Measurements from ENCODE around the gene VAV2.

The VAV2 gene

DNA sequence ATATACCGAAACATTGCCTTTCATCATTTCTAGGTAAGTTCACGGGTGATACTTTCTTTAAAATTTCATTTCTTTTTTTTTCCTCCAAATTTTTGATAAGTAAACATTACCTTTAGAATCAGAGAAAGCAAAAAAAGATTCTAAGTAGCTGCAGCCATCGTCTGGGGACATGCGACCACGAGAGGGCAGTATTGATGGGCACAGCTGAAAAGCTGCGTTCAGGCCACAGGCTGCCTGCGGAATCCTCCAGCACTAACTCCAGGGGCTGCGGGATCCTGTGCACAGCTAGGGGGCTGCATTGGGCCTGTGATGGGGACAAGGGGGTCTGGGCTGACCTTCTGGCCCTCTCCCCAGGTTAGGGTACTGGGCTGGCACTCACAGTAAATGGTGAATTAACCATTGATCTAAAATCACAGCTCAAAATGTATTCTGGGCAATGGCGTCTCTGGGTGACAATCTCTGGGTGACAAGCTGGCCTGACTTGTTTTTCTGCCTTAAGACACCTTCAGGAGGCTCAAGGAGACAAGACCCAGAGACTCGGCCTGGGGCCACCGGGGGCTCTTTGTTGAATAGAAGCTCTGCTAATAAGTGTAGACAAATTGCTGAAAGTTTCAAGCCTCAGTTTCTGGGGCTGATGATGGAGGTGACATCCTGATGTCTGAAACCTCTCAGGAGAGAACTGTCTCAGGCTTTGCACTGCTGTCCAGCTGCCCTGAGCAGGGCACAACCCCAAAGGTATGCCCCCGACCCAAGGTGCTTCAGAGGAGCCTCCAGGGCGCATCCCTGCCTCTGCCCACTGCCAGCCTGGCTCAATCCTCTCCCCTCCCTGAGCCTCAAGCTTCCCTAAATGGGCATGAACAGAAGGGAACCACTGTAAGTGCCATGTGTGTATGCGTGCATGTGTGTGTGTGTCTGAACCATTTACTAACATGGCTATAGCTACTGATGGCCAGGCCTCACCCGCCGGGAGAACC, 209.7 kb downstream of the VAV2 start:
- DNase-seq (ENCODE audit: low read depth), result peak; percentile 66
- no peak overlapping the region for H3K4me3 ChIP-seq (ENCODE audit: low read length)
- TF ChIP-seq CTCF (IDR thresholded peaks at IDR 0.05; ENCODE audit: insufficient read depth, low read depth, low read length, missing control alignments), result peak; percentile 86

DNA sequence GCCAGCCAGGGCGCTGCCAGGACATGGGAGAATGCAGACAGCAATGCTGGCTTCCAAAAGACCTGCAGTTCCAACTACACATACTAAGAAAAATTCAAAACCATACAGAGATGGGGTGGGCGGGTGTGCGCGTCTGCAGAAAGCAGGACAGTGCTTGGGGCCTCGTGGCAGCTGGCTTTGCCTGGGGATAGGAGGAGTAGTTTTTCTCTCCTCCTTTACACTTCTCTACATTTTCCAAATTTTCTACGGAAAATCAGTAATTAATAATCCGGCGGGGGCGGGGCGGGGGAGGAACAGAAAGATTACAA, 210.3 kb downstream of the VAV2 start:
- TF ChIP-seq CTCF (IDR thresholded peaks at IDR 0.05; ENCODE audit: insufficient read depth, low read depth, low read length, missing control alignments), result no peak
- no peak for DNase-seq (ENCODE audit: low read depth)

GRCh38 chr9:133780962-133781827, 210.9 kb downstream of the VAV2 start:
- no peak overlapping the region for H3K4me3 ChIP-seq (ENCODE audit: low read length)
- no peak for TF ChIP-seq CTCF (IDR thresholded peaks at IDR 0.05; ENCODE audit: insufficient read depth, low read depth, low read length, missing control alignments)
- DNase-seq (ENCODE audit: low read depth), result no peak

More for the DNA sequence above, 210.3 kb downstream of the VAV2 start:
- H3K4me3 ChIP-seq (ENCODE audit: low read length), result no peak overlapping the region

DNA sequence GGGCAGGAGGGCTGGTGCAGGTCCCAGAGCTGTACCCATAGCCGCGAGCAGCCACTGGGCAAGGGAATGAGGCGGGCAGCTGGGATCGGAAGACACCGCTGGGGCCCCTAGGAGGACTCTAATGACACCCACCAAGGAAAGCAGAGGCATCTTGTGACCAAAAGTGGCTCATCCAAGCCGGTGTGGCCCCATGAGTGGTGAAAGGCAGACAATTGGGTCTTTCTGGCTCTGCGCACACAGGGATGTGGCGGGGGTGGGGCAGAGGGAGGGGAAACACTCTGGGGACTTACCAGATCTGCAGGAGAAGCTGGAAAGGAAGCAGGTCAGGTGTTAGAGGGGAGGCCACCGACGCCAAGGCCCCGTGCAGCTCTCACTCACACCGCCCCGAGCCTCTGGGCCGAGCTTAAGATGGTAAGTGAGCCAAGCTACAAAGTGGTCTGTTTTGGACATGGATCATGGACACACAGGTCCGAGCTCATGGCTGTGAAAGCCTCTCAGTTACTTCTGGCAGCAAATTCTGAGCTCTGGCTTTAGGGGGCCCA, 211.6 kb downstream of the VAV2 start:
- no peak for DNase-seq (ENCODE audit: low read depth)
- TF ChIP-seq CTCF (IDR thresholded peaks at IDR 0.05; ENCODE audit: insufficient read depth, low read depth, low read length, missing control alignments), result no peak
- no peak overlapping the region for H3K4me3 ChIP-seq (ENCODE audit: low read length)

DNA sequence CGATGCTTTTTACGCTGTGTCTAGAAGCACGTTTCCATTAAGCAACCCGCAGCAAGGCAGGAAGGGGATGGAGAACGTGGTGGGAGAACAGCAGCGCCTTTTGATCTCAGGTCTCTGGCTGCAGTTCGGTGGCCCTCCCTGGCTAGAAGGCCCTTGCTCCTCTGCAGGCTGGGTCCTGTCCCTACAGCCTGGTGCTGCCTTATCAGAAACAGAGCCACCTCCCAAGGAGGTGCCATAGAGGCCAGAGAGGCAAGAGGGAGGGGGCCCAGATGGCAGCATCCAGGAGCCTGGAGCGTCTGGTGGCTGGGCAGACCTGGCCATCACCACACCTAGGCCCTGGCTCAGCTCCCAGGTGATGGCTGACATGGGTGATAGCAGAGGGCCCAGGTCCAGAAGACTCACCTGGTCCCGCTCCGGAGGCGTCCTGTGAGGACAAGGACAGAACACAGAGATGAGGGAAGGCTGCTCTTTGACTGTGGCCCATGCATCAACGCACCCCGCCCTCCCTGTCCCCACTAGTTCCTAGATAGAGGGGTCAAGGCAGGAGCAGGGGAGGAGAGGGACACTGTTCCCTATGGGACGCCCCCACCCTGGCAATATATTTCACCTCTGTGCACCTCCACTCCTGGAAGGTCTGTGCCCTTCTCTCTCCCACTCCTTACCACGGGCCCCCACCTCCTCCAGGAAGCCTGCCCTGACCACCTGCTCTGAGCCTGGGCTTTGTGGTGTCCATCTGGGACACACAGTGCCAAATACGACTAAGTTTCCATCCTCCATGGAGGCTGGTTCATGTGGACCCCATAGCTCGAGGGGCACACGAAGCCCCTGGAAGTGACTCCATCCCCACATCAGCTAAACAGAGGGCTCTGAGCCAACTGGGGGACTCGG, 212.4 kb downstream of the VAV2 start:
- no peak for TF ChIP-seq CTCF (IDR thresholded peaks at IDR 0.05; ENCODE audit: insufficient read depth, low read depth, low read length, missing control alignments)
- DNase-seq (ENCODE audit: low read depth), result no peak
- no peak overlapping the region for H3K4me3 ChIP-seq (ENCODE audit: low read length)

DNA sequence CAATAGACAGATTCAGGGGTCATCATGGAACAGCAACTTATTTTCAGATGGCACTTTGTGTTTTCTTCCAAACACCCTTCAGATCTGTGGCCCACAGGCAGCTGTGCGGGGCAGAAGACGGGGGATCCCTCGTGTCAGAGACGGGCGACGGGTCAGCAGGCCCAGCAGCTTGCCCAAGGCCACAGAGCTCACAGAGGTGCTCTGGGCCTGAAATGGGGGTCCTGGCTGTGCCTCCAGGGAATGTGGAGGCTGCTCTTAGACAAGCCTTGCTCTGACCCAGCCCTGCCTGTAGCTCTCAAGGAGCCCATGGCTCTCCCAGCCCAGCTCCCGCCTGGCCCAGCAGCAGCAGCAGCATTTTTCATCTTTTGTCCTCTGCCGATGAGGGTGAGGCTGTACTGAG, 213.0 kb downstream of the VAV2 start:
- TF ChIP-seq CTCF (IDR thresholded peaks at IDR 0.05; ENCODE audit: insufficient read depth, low read depth, low read length, missing control alignments), result no peak
- no peak overlapping the region for H3K4me3 ChIP-seq (ENCODE audit: low read length)
- DNase-seq (ENCODE audit: low read depth), result no peak
